ENCODE data around the gene ZNF236.

The ZNF236 gene

GRCh38 chr18:76842837-76843530, 20.6 kb downstream of the ZNF236 start:
- H3K79me2 ChIP-seq (ENCODE audit: insufficient read depth, low read length): peaks cover 48% of the 10 kb centered on the region

GRCh38 chr18:76844144-76844543, 21.8 kb downstream of the ZNF236 start:
- Histone ChIP-seq H3K9me3 (ENCODE audit: low read length) (no peaks in the 10 kb centered on the region), H3K4me3 (ENCODE audit: low read depth, low read length, poor library complexity, severe bottlenecking) (no peak overlapping the region), H3K27ac (ENCODE audit: low read depth, low read length, poor library complexity, severe bottlenecking) (no peak overlapping the region), H3K9me2 (ENCODE audit: low read depth, low read length) (no peaks in the 10 kb centered on the region), H3K4me2 (ENCODE audit: low read length) (no peak overlapping the region), H3K36me3 (ENCODE audit: insufficient read depth, low read length) (no peaks in the 10 kb centered on the region), H3F3A (ENCODE audit: insufficient read depth, low read length) (no peaks in the 10 kb centered on the region), H3K27me3 (ENCODE audit: insufficient read depth, low read length) (no peaks in the 10 kb centered on the region), H3K9ac (ENCODE audit: low read length) (no peak overlapping the region), H3K4me1 (ENCODE audit: insufficient read depth, low read length, severe bottlenecking) (peaks cover 5% of the 10 kb centered on the region), H4K20me1 (ENCODE audit: insufficient read depth, low read length) (no peaks in the 10 kb centered on the region), H3K79me2 (ENCODE audit: insufficient read depth, low read length) (peaks cover 39% of the 10 kb centered on the region), H2AFZ (ENCODE audit: low read length) (no peak overlapping the region)
- TF ChIP-seq CTCF (IDR thresholded peaks at IDR 0.05; ENCODE audit: low read length): no peak
- no peak for TF ChIP-seq EZH2 (IDR thresholded peaks at IDR 0.05; ENCODE audit: borderline replicate concordance, low read length)

More at GRCh38 chr18:76842837-76843530, 20.6 kb downstream of the ZNF236 start:
- H2AFZ ChIP-seq (ENCODE audit: low read length): no peak overlapping the region
- no peaks in the 10 kb centered on the region for H3F3A ChIP-seq (ENCODE audit: insufficient read depth, low read length)
- H3K9me2 ChIP-seq (ENCODE audit: low read depth, low read length): no peaks in the 10 kb centered on the region
- H3K9ac ChIP-seq (ENCODE audit: low read length): no peak overlapping the region
- H3K9me3 ChIP-seq (ENCODE audit: low read length): no peaks in the 10 kb centered on the region
- peaks cover 13% of the 10 kb centered on the region for H3K4me1 ChIP-seq (ENCODE audit: insufficient read depth, low read length, severe bottlenecking)
- no peak overlapping the region for H3K4me3 ChIP-seq (ENCODE audit: low read depth, low read length, poor library complexity, severe bottlenecking)
- no peaks in the 10 kb centered on the region for H3K27me3 ChIP-seq (ENCODE audit: insufficient read depth, low read length)
- no peaks in the 10 kb centered on the region for H4K20me1 ChIP-seq (ENCODE audit: insufficient read depth, low read length)
- no peak overlapping the region for H3K27ac ChIP-seq (ENCODE audit: low read depth, low read length, poor library complexity, severe bottlenecking)
- no peak overlapping the region for H3K4me2 ChIP-seq (ENCODE audit: low read length)
- TF ChIP-seq CTCF (IDR thresholded peaks at IDR 0.05; ENCODE audit: low read length) (no peak), EZH2 (IDR thresholded peaks at IDR 0.05; ENCODE audit: borderline replicate concordance, low read length) (no peak)
- H3K36me3 ChIP-seq (ENCODE audit: insufficient read depth, low read length): no peaks in the 10 kb centered on the region

- TF ChIP-seq CTCF (IDR thresholded peaks at IDR 0.05; ENCODE audit: low read length) (no peak), EZH2 (IDR thresholded peaks at IDR 0.05; ENCODE audit: borderline replicate concordance, low read length) (no peak)
- Histone ChIP-seq H3K36me3 (ENCODE audit: insufficient read depth, low read length) (no peaks in the 10 kb centered on the region), H3K27ac (ENCODE audit: low read depth, low read length, poor library complexity, severe bottlenecking) (no peak overlapping the region), H4K20me1 (ENCODE audit: insufficient read depth, low read length) (no peaks in the 10 kb centered on the region), H3K4me1 (ENCODE audit: insufficient read depth, low read length, severe bottlenecking) (peaks cover 5% of the 10 kb centered on the region), H3K9ac (ENCODE audit: low read length) (no peak overlapping the region), H3K4me2 (ENCODE audit: low read length) (no peak overlapping the region), H2AFZ (ENCODE audit: low read length) (no peak overlapping the region), H3K4me3 (ENCODE audit: low read depth, low read length, poor library complexity, severe bottlenecking) (no peak overlapping the region), H3K27me3 (ENCODE audit: insufficient read depth, low read length) (no peaks in the 10 kb centered on the region), H3K9me2 (ENCODE audit: low read depth, low read length) (no peaks in the 10 kb centered on the region), H3F3A (ENCODE audit: insufficient read depth, low read length) (no peaks in the 10 kb centered on the region), H3K79me2 (ENCODE audit: insufficient read depth, low read length) (peaks cover 31% of the 10 kb centered on the region), H3K9me3 (ENCODE audit: low read length) (no peaks in the 10 kb centered on the region)
Observed at GRCh38 chr18:76844742-76845477, 22.6 kb downstream of the ZNF236 start.
